ENCODE measurements around the gene SLIT2.

DNA sequence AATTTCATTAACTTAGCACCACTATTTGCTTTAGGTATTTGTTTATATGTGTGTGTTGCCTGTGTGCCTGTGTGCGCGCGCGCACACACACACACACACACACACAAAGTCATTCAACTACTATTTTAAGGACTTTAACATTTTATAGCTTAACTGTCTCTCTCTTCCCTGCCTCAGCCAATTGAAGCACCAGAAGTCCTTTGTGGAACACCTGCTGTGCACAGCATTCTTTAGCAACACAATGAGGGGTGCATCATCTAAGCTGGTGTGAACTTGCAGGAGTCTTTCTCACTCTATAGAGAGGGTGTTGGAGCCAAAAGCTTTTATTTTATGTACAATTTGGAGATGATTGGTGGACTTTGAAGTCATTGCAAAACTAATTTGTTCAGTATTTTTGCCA is 31.3 kb downstream of the SLIT2 start:
- TF ChIP-seq, protein P1, sequence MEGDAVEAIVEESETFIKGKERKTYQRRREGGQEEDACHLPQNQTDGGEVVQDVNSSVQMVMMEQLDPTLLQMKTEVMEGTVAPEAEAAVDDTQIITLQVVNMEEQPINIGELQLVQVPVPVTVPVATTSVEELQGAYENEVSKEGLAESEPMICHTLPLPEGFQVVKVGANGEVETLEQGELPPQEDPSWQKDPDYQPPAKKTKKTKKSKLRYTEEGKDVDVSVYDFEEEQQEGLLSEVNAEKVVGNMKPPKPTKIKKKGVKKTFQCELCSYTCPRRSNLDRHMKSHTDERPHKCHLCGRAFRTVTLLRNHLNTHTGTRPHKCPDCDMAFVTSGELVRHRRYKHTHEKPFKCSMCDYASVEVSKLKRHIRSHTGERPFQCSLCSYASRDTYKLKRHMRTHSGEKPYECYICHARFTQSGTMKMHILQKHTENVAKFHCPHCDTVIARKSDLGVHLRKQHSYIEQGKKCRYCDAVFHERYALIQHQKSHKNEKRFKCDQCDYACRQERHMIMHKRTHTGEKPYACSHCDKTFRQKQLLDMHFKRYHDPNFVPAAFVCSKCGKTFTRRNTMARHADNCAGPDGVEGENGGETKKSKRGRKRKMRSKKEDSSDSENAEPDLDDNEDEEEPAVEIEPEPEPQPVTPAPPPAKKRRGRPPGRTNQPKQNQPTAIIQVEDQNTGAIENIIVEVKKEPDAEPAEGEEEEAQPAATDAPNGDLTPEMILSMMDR (IDR thresholded peaks at IDR 0.05; ENCODE audit: low read depth, low read length), result no peak
- TF ChIP-seq EZH2phosphoT487 (IDR thresholded peaks at IDR 0.05; ENCODE audit: low read depth), result no peak

Data from OCI-LY3 (cell line).